ENCODE data around the gene ITGB4. TPM values are rescaled to one million over a fixed set of nuclear protein-coding genes. Genes with fewer than 3 reads are reported as not detected.

Gene ITGB4
- total RNA-seq, 1 experiment from 2014 or later: 5.3 TPM

DNA sequence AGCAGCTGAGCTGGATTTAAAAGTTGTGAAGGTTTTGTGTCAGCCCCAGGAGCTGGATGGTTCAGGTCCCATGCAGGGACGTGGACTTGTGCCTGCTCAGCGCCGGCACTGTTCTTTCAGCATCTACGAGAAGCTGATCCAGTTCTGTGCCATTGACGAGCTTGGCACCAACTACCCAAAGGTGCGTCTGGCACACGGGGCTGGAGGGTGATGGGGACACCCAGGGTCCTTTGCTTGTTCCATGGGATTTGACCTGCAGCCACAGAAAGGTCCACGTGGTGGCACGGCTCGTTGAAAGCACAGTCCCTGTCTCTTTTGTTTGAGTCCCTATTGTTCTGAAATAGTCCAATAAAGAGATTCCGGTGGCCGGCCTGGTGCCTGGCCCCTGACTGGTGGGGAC is 18.1 kb upstream of the ITGB4 start:
- Mint-ChIP-seq H3K27me3 (ENCODE audit: low read depth) (no peaks in the 10 kb centered on the region), H3K4me3 (no peak overlapping the region), H3K36me3 (ENCODE audit: insufficient read depth in 1 of 3, low read depth in 3 of 3) (peaks cover 31 to 88% (median 67%) of the 10 kb centered on the region in 3 experiments), H3K4me1 (no peaks in the 10 kb centered on the region), H3K9me3 (no peaks in the 10 kb centered on the region), H3K27ac (no peak overlapping the region)
- Histone ChIP-seq H2AFZ (ENCODE audit: low read length) (no peak overlapping the region), H2BK15ac (ENCODE audit: low read depth, low read length) (no peak overlapping the region), H3K14ac (ENCODE audit: insufficient read depth, low read length) (no peak overlapping the region; the same call in 1 of the 2 replicates), H3K79me2 (ENCODE audit: insufficient read depth, low read length) (no peaks in the 10 kb centered on the region), H4K20me1 (ENCODE audit: control insufficient read depth, insufficient read depth, insufficient read length) (no peaks in the 10 kb centered on the region), H3K4me2 (ENCODE audit: insufficient read depth, insufficient read length, low read length) (no peak overlapping the region), H2AK5ac (ENCODE audit: insufficient read length, low read length) (no peak overlapping the region), H3T11ph (ENCODE audit: low read length) (no peak overlapping the region), H2BK20ac (ENCODE audit: low read depth, low read length, poor library complexity, severe bottlenecking) (no peak overlapping the region), H3K23ac (ENCODE audit: insufficient read length, low read depth, low read length) (no peak overlapping the region), H3K79me1 (ENCODE audit: insufficient read depth, low read depth, low read length, poor library complexity, severe bottlenecking) (no peaks in the 10 kb centered on the region), H4K91ac (ENCODE audit: insufficient read length, low read depth, low read length) (no peak overlapping the region), H3K18ac (ENCODE audit: insufficient read length, low read depth, low read length) (no peak overlapping the region), H2BK5ac (ENCODE audit: insufficient read length, low read length) (no peak overlapping the region), H4K8ac (replicated peaks; ENCODE audit: insufficient read length, low read depth, low read length) (no peak overlapping the region), H3K9ac (ENCODE audit: extremely low read depth, insufficient read length, low read length) (no peak overlapping the region), H3K56ac (ENCODE audit: insufficient read length, low read depth, low read length) (no peak overlapping the region), H3K27ac (ENCODE audit: insufficient read length, low read depth, low read length) (no peak overlapping the region), H4K5ac (ENCODE audit: insufficient read length, low read depth, low read length) (no peak overlapping the region), H2BK120ac (ENCODE audit: low read depth, low read length, poor library complexity, severe bottlenecking) (no peak overlapping the region), H2BK12ac (ENCODE audit: insufficient read length, low read depth, low read length) (no peak overlapping the region), H3K4ac (ENCODE audit: low read depth, low read length) (no peak overlapping the region), H3K23me2 (ENCODE audit: insufficient read length, low read depth, low read length, poor library complexity, severe bottlenecking) (no peaks in the 10 kb centered on the region), H3K27me3 (ENCODE audit: insufficient read depth, low read length) (no peaks in the 10 kb centered on the region), H3K4me1 (ENCODE audit: insufficient read depth, low read length) (no peaks in the 10 kb centered on the region), H3K9me3 (ENCODE audit: control insufficient read depth, low read depth, low read length) (no peaks in the 10 kb centered on the region)
- no peak for DNase-seq
- TF ChIP-seq, protein P1, sequence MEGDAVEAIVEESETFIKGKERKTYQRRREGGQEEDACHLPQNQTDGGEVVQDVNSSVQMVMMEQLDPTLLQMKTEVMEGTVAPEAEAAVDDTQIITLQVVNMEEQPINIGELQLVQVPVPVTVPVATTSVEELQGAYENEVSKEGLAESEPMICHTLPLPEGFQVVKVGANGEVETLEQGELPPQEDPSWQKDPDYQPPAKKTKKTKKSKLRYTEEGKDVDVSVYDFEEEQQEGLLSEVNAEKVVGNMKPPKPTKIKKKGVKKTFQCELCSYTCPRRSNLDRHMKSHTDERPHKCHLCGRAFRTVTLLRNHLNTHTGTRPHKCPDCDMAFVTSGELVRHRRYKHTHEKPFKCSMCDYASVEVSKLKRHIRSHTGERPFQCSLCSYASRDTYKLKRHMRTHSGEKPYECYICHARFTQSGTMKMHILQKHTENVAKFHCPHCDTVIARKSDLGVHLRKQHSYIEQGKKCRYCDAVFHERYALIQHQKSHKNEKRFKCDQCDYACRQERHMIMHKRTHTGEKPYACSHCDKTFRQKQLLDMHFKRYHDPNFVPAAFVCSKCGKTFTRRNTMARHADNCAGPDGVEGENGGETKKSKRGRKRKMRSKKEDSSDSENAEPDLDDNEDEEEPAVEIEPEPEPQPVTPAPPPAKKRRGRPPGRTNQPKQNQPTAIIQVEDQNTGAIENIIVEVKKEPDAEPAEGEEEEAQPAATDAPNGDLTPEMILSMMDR (conservative IDR thresholded peaks at IDR 0.05): no peak
- WGBS (ENCODE audit: extremely low coverage, insufficient read length, low lambda C conversion rate): no CpG with 5 or more reads among the region's 12 CpGs
